ENCODE measurements around the gene CCDC149.

DNA sequence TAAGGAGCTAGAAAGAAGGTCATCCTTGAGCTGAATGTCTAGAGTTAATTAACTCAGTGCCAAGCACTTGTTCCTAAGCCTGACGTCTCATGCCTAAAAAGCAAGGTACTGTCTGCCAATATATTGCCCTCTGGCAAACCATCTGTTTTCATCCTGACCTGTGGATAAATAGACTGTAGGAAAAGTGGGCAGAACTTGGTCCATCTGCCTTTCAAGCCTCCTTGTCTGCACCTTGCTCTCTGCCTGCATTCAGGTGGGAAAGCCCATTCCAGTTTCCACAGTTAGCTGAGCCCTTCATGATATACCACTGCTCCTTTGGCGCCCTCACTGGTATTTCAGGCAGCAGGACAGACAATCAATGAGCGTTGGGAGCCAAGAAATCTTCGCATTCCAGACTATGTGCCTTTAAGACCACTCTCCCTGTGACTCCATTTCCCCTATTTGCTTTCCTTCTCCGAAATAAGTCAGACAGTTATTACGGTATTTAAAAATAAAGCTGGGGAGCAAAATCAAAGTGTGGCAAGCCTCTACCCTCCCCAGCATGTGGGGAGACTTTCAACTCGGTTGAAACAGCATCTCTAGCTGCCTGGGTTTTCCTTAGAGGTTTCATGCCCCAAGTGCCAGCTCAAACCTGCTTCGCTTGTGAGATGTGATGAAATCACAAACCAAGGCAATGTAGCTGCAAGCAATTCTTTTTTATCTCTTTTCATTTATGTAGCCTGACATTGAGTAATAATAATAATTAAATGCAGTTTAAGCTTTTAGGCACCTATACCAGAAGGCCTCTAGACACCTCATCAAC, 2.5 kb upstream of the CCDC149 start:
- TF ChIP-seq, protein P1, sequence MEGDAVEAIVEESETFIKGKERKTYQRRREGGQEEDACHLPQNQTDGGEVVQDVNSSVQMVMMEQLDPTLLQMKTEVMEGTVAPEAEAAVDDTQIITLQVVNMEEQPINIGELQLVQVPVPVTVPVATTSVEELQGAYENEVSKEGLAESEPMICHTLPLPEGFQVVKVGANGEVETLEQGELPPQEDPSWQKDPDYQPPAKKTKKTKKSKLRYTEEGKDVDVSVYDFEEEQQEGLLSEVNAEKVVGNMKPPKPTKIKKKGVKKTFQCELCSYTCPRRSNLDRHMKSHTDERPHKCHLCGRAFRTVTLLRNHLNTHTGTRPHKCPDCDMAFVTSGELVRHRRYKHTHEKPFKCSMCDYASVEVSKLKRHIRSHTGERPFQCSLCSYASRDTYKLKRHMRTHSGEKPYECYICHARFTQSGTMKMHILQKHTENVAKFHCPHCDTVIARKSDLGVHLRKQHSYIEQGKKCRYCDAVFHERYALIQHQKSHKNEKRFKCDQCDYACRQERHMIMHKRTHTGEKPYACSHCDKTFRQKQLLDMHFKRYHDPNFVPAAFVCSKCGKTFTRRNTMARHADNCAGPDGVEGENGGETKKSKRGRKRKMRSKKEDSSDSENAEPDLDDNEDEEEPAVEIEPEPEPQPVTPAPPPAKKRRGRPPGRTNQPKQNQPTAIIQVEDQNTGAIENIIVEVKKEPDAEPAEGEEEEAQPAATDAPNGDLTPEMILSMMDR (IDR thresholded peaks at IDR 0.05; ENCODE audit: insufficient read depth, low read depth, low read length), result no peak
- TF ChIP-seq EZH2 (IDR thresholded peaks at IDR 0.05; ENCODE audit: insufficient read depth, low read length), result no peak

Data from astrocyte (in vitro differentiated cells and primary cell).